Activated T-cell treated with anti-CD3 and anti-CD28 coated beads, Interleukin-2, amount 50 U/mL, for 4 hours (primary cell): Measurements from ENCODE around the gene DHRSX. TPM values are rescaled to one million over a fixed set of nuclear protein-coding genes. Genes with fewer than 3 reads are reported as not detected.
"Not testable (repeated sequence)": the region's sequence is repeated elsewhere in the genome, so short reads cannot be mapped to it uniquely, and the experiment has no call there.

ENCODE experiments used
- ATAC-seq, 2 donors: fragments of 200-7000 bp; cut with Tn5 transposase; one replicate each; pipeline ENCODE4 v1.10.0; 2021
- DNase-seq: peaks from one replicate; pipeline ENCODE4 v3.0.0-alpha.2; 2020
- H3K27me3 Mint-ChIP-seq: one replicate; pipeline ENCODE4 v1.8.0; 2021; ENCODE audit warnings: low read depth, mixed read lengths
- H3K36me3 Mint-ChIP-seq: one replicate; pipeline ENCODE4 v1.8.0; 2022; ENCODE audit warnings: mixed read lengths; ENCODE audit not compliant: insufficient read depth
- H3K4me1 Mint-ChIP-seq: one replicate; pipeline ENCODE4 v1.8.0; 2021; ENCODE audit warnings: low read depth, mixed read lengths
- H3K4me3 Mint-ChIP-seq: one replicate; pipeline ENCODE4 v1.8.0; 2021; ENCODE audit warnings: mild to moderate bottlenecking, moderate library complexity, mixed read lengths
- H3K9me3 Mint-ChIP-seq: one replicate; pipeline ENCODE4 v1.8.0; 2021; ENCODE audit warnings: mixed read lengths
- total RNA-seq, 3 donors: library from RNA; stranded (reverse); gene quantifications; one replicate each; pipeline ENCODE4 v1.2.1, GENCODE V29; 2021

DHRSX gene
- total RNA-seq, 3 donors from 2014 or later = 19.3 to 23.2 (median 22.0) TPM

DNA sequence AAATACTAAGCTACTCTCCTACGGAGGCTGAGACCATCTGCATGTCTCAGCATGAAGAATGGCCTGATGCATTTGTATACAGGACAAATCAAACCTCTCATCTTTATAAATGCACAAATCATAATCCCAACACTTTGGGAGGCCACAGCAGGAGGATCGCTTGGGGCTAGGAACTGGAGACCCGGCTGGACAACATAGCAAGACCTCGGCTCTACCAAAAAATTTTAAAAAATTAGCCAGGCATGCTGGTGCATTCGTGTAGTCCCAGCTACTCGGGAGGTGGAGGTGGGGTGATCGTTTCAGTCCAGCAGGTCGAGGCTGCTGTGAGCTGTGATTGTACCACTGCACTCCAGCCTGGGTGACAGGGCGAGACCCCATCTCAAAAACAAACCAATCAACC is 262.8 kb downstream of the DHRSX start:
- Mint-ChIP-seq H3K9me3 (no peaks in the 10 kb centered on the region), H3K36me3 (peaks cover 47% of the 10 kb centered on the region), H3K4me3 (no peak overlapping the region), H3K4me1 (peaks cover 14% of the 10 kb centered on the region), H3K27me3 (no peaks in the 10 kb centered on the region)
- DNase-seq (no peak), ATAC-seq (no peak)

GRCh38 chrX:2231570-2232192 is 269.1 kb downstream of the DHRSX start:
- Mint-ChIP-seq H3K4me3 (no peak overlapping the region), H3K9me3 (peaks cover 25% of the 10 kb centered on the region), H3K27me3 (no peaks in the 10 kb centered on the region), H3K36me3 (peaks cover 29% of the 10 kb centered on the region), H3K4me1 (peaks cover 17% of the 10 kb centered on the region)
- no peak for DNase-seq
- no peak for ATAC-seq

- ATAC-seq (no peak), DNase-seq (no peak)
- Mint-ChIP-seq H3K27me3 (no peaks in the 10 kb centered on the region), H3K4me1 (peaks cover 17% of the 10 kb centered on the region), H3K4me3 (no peak overlapping the region), H3K36me3 (peaks cover 27% of the 10 kb centered on the region), H3K9me3 (peaks cover 25% of the 10 kb centered on the region)
These were observed 270.3 kb downstream of the DHRSX start for GRCh38 chrX:2230457-2230856.

GRCh38 chrX:2228536-2228935 is 272.2 kb downstream of the DHRSX start:
- Mint-ChIP-seq H3K36me3 (peaks cover 40% of the 10 kb centered on the region), H3K4me3 (no peak overlapping the region), H3K9me3 (peaks cover 37% of the 10 kb centered on the region), H3K4me1 (peaks cover 9% of the 10 kb centered on the region), H3K27me3 (no peaks in the 10 kb centered on the region)
- no peak for DNase-seq
- no peak for ATAC-seq

DNA sequence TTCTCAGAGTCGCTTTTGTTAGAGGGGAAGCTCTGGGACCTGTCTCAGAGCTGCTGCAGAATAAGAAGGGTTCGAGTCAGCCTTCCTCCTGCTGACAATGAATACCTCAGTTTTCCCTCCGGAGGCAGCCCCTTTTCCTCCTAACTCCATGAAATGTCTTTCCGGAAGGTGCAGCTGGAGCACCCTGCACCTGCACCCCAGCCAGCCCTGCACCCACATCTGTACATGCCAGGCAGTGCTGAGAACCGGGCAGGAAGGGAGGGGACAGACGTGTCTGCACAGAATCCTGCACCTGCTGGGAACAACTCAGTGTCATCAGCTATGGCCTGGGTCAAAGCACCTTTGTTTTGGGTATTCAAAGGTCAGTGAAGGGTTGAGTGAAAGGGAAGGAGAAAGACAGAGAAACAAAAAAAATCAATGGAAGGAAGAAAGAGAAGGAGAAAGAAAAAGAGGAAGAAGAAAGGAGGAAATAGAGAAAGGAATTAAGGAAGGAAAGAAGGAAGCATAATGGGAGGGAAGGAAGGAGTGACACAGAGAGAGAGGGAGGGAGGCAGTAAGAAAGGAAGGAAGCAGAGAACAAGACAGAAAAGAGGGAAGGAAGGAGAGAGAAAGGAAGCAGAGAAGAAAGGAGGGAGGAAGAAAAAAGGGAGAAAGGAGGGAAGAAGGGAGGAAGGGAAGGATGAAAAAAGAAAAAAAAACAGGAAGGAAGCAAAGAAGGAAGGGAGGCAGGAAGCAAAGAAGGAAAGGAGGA is 273.7 kb downstream of the DHRSX start:
- Mint-ChIP-seq H3K4me3 (no peak overlapping the region), H3K27me3 (no peaks in the 10 kb centered on the region), H3K9me3 (peaks cover 47% of the 10 kb centered on the region), H3K36me3 (peaks cover 47% of the 10 kb centered on the region), H3K4me1 (peaks cover 1% of the 10 kb centered on the region)
- DNase-seq (no peak), ATAC-seq (no peak)

DNA sequence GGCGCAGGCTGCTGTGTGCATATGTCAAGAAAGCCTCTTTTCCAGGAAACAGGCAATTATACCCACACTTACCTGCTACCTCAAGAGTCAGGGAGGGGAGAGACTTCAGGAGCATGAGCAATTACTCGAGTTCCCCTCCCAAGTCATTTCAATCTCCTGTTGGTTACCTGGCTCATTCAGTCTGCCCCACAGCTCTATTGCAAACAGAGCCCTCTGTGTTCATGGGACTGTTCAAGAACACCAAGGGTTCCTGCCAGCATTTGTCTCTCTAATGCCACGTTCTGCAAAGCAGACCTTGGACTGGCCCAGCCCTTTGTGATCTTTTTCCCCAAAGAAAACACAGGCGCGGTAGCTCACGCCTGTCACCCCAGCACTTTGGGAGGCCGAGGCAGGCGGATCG is 274.6 kb downstream of the DHRSX start:
- peaks cover 46% of the 10 kb centered on the region for H3K9me3 Mint-ChIP-seq
- peaks cover 51% of the 10 kb centered on the region for H3K36me3 Mint-ChIP-seq
- no peak for ATAC-seq

GRCh38 chrX:2224597-2225235 is 276.1 kb downstream of the DHRSX start:
- DNase-seq (no peak), ATAC-seq (no peak)
- Mint-ChIP-seq H3K4me1 (no peaks in the 10 kb centered on the region), H3K27me3 (no peaks in the 10 kb centered on the region), H3K36me3 (peaks cover 51% of the 10 kb centered on the region), H3K9me3 (peaks cover 50% of the 10 kb centered on the region), H3K4me3 (no peak overlapping the region)

More for the DNA sequence above, 274.6 kb downstream of the DHRSX start:
- Mint-ChIP-seq H3K4me3 (no peak overlapping the region), H3K4me1 (no peaks in the 10 kb centered on the region), H3K27me3 (no peaks in the 10 kb centered on the region)
- no peak for DNase-seq

DNA sequence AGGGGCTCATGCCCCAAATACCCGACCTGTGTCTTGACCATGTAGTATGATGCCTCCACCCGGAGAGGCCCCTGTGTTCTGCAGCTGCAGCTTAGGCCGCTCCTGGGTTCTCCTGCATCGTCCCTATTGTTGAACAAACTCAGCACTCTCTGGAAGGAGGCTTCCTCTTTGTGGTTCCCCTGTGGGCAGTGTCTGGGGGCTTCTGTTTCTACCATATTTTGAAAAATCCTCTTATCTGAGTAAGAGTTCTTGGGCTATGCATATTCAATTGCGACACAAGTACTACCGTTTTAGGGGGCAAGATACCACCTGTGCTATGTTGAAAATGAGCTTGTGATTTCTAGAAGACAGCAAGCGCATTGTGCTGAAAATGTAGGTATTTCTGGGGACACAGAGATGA is 276.6 kb downstream of the DHRSX start:
- Mint-ChIP-seq H3K36me3 (peaks cover 48% of the 10 kb centered on the region), H3K9me3 (peaks cover 49% of the 10 kb centered on the region), H3K4me1 (no peaks in the 10 kb centered on the region), H3K27me3 (no peaks in the 10 kb centered on the region), H3K4me3 (no peak overlapping the region)
- no peak for DNase-seq
- no peak for ATAC-seq

- no peaks in the 10 kb centered on the region for H3K4me1 Mint-ChIP-seq
- peaks cover 50% of the 10 kb centered on the region for H3K36me3 Mint-ChIP-seq
- no peak overlapping the region for H3K4me3 Mint-ChIP-seq
- no peak for ATAC-seq
- H3K27me3 Mint-ChIP-seq = no peaks in the 10 kb centered on the region
- H3K9me3 Mint-ChIP-seq = peaks cover 61% of the 10 kb centered on the region
- DNase-seq = no peak
These were observed 279.8 kb downstream of the DHRSX start for GRCh38 chrX:2220829-2221567.

DNA sequence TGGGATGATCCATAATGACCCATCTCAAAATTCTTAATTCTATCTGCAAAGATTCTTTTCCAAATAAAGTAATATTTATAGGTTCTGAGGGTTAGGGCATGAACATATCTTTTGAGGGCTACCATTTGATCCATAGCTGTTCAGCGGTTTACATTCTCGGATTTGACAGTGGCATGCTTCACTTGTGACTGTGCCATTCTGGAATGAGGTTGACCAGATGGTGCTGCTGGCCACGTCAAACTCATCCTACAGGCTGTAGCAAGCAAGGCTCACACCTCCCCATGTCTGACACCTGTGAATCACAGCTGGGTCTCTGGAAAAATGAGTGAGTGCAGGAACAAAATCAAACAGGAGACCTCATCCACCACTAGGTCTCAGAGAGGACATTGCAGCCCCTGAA is 280.5 kb downstream of the DHRSX start:
- Mint-ChIP-seq H3K36me3 (peaks cover 45% of the 10 kb centered on the region), H3K4me1 (no peaks in the 10 kb centered on the region), H3K9me3 (peaks cover 60% of the 10 kb centered on the region), H3K4me3 (no peak overlapping the region), H3K27me3 (no peaks in the 10 kb centered on the region)
- ATAC-seq (no peak), DNase-seq (no peak)

DNA sequence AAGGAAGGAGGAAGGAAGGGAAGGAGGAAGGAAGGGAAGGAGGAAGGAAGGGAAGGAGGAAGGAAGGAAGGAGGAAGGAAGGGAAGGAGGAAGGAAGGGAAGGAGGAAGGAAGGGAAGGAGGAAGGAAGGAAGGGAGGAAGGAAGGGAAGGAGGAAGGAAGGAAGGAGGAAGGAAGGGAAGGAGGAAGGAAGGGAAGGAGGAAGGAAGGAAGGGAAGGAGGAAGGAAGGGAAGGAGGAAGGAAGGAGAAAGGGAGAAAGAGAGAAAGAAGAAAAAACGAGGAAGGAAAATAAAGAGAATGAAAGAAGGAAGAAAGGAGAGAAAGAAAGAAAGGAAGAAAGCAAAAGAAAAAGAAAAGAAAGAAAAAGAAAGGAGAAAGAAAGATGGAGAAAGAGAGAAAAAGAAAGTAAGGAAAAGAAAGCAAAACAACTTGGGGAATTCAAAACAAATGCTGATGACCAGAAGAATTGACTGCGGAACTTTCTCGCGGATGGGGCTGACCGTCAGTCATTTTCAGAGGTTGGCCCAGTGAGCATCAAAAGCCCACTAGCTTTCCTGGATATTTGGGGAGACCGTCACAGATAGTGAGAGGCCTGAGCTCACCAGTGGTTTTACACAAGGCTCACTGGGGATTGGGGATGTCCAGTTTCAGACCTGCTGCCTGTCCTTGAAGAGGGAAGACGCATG is 286.5 kb downstream of the DHRSX start:
- H3K9me3 Mint-ChIP-seq = peaks cover 18% of the 10 kb centered on the region
- not testable (repeated sequence) for H3K4me1 Mint-ChIP-seq, H3K27me3 Mint-ChIP-seq, ATAC-seq, DNase-seq, H3K4me3 Mint-ChIP-seq, H3K36me3 Mint-ChIP-seq

DNA sequence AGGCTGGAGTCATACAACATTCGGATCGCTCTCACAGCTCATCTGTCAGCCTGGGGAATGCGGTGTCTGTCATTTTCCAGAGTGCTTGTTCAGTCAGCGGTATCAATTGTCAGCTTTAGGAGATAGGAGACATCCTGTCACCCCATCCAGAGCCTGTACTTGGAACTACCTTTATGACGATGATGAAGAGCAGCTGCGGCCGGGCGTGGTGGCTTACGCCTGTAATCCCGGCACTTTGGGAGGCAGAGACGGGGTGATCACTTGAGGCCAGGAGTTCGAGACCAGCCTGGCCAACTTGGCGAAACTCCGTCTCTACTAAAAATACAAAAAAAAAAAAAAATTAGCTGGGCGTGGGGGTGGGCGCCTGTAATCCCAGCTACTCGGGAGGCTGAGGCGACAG is 289.1 kb downstream of the DHRSX start:
- not testable (repeated sequence) for ATAC-seq, H3K27me3 Mint-ChIP-seq, DNase-seq, H3K4me1 Mint-ChIP-seq, H3K4me3 Mint-ChIP-seq, H3K36me3 Mint-ChIP-seq, H3K9me3 Mint-ChIP-seq

DNA sequence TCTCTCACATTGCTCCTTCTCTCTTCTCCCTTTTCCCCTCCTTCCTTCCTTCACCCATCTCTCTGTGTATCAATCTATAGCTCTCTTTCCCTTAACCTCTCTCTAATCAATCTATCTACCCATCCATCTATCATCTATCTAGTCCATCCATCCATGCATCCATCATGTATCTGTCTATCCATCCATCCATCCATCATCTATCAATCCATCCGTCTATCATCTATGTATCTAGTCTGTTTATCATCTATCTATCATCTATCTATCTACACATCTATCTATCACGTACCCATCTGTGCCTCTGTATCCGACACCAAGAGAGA is 307.5 kb downstream of the DHRSX start:
- DNase-seq = no peak
- no peak for ATAC-seq
- Mint-ChIP-seq H3K36me3 (no peaks in the 10 kb centered on the region), H3K9me3 (peaks cover 14% of the 10 kb centered on the region), H3K4me3 (no peak overlapping the region), H3K27me3 (no peaks in the 10 kb centered on the region), H3K4me1 (no peaks in the 10 kb centered on the region)
